ENCODE data around the gene TRPC5OS.

TRPC5OS gene

GRCh38 chrX:111848541-111848940 lies 27.4 kb upstream of the TRPC5OS start:
- no peak overlapping the region for H3K27ac ChIP-seq
- DNase-seq (ENCODE audit: low spot score) = no peak
- ChIA-PET CTCF (no interaction called here), POLR2A (ENCODE audit: low non-redundant PET) (no interaction called here)
- no peak for TF ChIP-seq CTCF (conservative IDR thresholded peaks at IDR 0.05; ENCODE audit: low read depth)

GRCh38 chrX:111850975-111851374 lies 25.0 kb upstream of the TRPC5OS start:
- no peak overlapping the region for H3K27ac ChIP-seq
- ChIA-PET CTCF (no interaction called here), POLR2A (ENCODE audit: low non-redundant PET) (no interaction called here)
- TF ChIP-seq CTCF (conservative IDR thresholded peaks at IDR 0.05; ENCODE audit: low read depth) = no peak
- no peak for DNase-seq (ENCODE audit: low spot score)

GRCh38 chrX:111854556-111855490 lies 21.2 kb upstream of the TRPC5OS start:
- TF ChIP-seq CTCF (conservative IDR thresholded peaks at IDR 0.05; ENCODE audit: low read depth) = no peak
- ChIA-PET POLR2A (ENCODE audit: low non-redundant PET) (no interaction called here), CTCF (no interaction called here)
- no peak overlapping the region for H3K27ac ChIP-seq
- peak; percentile 1 for DNase-seq (ENCODE audit: low spot score)

- TF ChIP-seq CTCF (conservative IDR thresholded peaks at IDR 0.05; ENCODE audit: low read depth) = no peak
- CTCF ChIA-PET = no interaction called here
- no peak for DNase-seq (ENCODE audit: low spot score)
- no peak overlapping the region for H3K27ac ChIP-seq
- POLR2A ChIA-PET (ENCODE audit: low non-redundant PET) = no interaction called here
Measured at GRCh38 chrX:111857534-111858060, 18.4 kb upstream of the TRPC5OS start.

GRCh38 chrX:111861605-111862004 lies 14.4 kb upstream of the TRPC5OS start:
- H3K27ac ChIP-seq = no peak overlapping the region
- CTCF ChIA-PET = no interaction called here
- no peak for TF ChIP-seq CTCF (conservative IDR thresholded peaks at IDR 0.05; ENCODE audit: low read depth)
- POLR2A ChIA-PET (ENCODE audit: low non-redundant PET) = no interaction called here
- no peak for DNase-seq (ENCODE audit: low spot score)

- no peak overlapping the region for H3K27ac ChIP-seq
- TF ChIP-seq CTCF (conservative IDR thresholded peaks at IDR 0.05; ENCODE audit: low read depth) = no peak
- CTCF ChIA-PET = no interaction called here
- POLR2A ChIA-PET (ENCODE audit: low non-redundant PET) = no interaction called here
- DNase-seq (ENCODE audit: low spot score) = no peak
Measured at GRCh38 chrX:111867236-111867635, 8.7 kb upstream of the TRPC5OS start.

All from RWPE1 (cell line).